B cell (primary cell): ENCODE measurements around the gene DCST2. TPM values are rescaled to one million over a fixed set of nuclear protein-coding genes. Genes with fewer than 3 reads are reported as not detected.

ENCODE experiments used
- ATAC-seq: fragments of 200-7000 bp; cut with Tn5 transposase; one replicate; pipeline ENCODE4 v1.10.0; 2021; ENCODE audit warnings: low read depth, mild to moderate bottlenecking, moderate number of reproducible peaks, moderate library complexity
- CTCF ChIA-PET: fragments of 350-600 bp; sonication (Branson Sonifier 250); formaldehyde crosslinking; loops from one replicate; lab custom pipeline; 2021; ENCODE audit warnings: antibody characterized with exemption, inconsistent platforms; lab: Charles Lee
- POLR2A ChIA-PET: fragments of 350-600 bp; sonication (Branson Sonifier 250); formaldehyde crosslinking; loops from one replicate; lab custom pipeline; 2021; ENCODE audit warnings: antibody characterized with exemption; lab: Charles Lee
- DNase-seq: peaks from one replicate; pipeline ENCODE4 v3.0.0; 2013
- H2AFZ ChIP-seq: 2 replicates; pipeline ENCODE4 v1.6.1; 2012; ENCODE audit warnings: mild to moderate bottlenecking, low read depth, low read length; ENCODE audit not compliant: insufficient read depth, poor library complexity, severe bottlenecking
- H3K27ac ChIP-seq, 2 donors: 1 replicate in 1 of 2; 2 replicates in 1 of 2; pipeline ENCODE4 v1.5.1; 2012 to 2013; ENCODE audit warnings: low read length in 2 of 2, mild to moderate bottlenecking in 2 of 2, moderate library complexity in 1 of 2
- H3K27me3 ChIP-seq, 4 experiments: fragments of 200-600 bp in 1 of 4; sonication (generic) in 1 of 4; replicated peaks in 1 of 4; 1 replicate in 2 of 4; 2 replicates in 2 of 4; pipeline versions ENCODE4 v1.6.1 to v1.7.0; 2013 to 2016; ENCODE audit warnings: low read length in 3 of 4, mild to moderate bottlenecking in 2 of 4, mixed read lengths in 1 of 4, moderate library complexity in 1 of 4; ENCODE audit not compliant: insufficient read depth in 4 of 4, control insufficient read depth in 3 of 4; ENCODE audit errors: control extremely low read depth in 1 of 4
- H3K36me3 ChIP-seq, 2 experiments: replicated peaks in 1 of 2; 1 replicate in 1 of 2; 2 replicates in 1 of 2; pipeline versions ENCODE4 v1.6.1 to v1.7.1; 2013; ENCODE audit warnings: low read length in 1 of 2; ENCODE audit not compliant: insufficient read depth in 2 of 2, control insufficient read depth in 1 of 2; ENCODE audit errors: control extremely low read depth in 1 of 2, extremely low read depth in 1 of 2
- H3K4me1 ChIP-seq, 2 donors: fragments of 200-600 bp in 1 of 2; sonication (generic) in 1 of 2; 1 replicate in 1 of 2; 2 replicates in 1 of 2; pipeline versions ENCODE4 v1.5.1 to v1.6.1; 2013 to 2017; ENCODE audit warnings: low read length in 2 of 2; ENCODE audit not compliant: control insufficient read depth in 2 of 2, insufficient read depth in 2 of 2
- H3K4me2 ChIP-seq: replicated peaks from 2 replicates; pipeline ENCODE3; 2012; ENCODE audit warnings: mild to moderate bottlenecking, low read depth, low read length; ENCODE audit not compliant: poor library complexity, severe bottlenecking
- H3K4me3 ChIP-seq, 5 experiments: fragments of 200-600 bp in 1 of 5; sonication (generic) in 1 of 5; 1 replicate in 3 of 5; 2 replicates in 2 of 5; pipeline versions ENCODE4 v1.5.1 to v1.7.0; 2011 to 2016; ENCODE audit warnings: low read length in 4 of 5, mild to moderate bottlenecking in 4 of 5, low read depth in 2 of 5, control low read depth in 1 of 5, moderate library complexity in 1 of 5; ENCODE audit not compliant: insufficient read depth in 1 of 5; ENCODE audit errors: control extremely low read depth in 1 of 5, extremely low read depth in 1 of 5
- H3K79me2 ChIP-seq: fragments of 200-600 bp; sonication (generic); one replicate; pipeline ENCODE4 v1.6.0; 2016; ENCODE audit warnings: low read length; ENCODE audit not compliant: control insufficient read depth, insufficient read depth
- H3K9ac ChIP-seq: fragments of 200-600 bp; sonication (generic); 2 replicates; pipeline ENCODE4 v1.6.1; 2017; ENCODE audit warnings: mild to moderate bottlenecking, low read length, moderate library complexity
- H3K9me3 ChIP-seq, 3 donors: one replicate each; pipeline versions ENCODE4 v1.6.1 to v1.7.1; 2013; ENCODE audit warnings: low read length in 2 of 3; ENCODE audit not compliant: control insufficient read depth in 2 of 3, insufficient read depth in 1 of 3; ENCODE audit errors: control extremely low read depth in 1 of 3
- H4K20me1 ChIP-seq: 2 replicates; pipeline ENCODE4 v1.6.0; 2012; ENCODE audit warnings: mild to moderate bottlenecking, low read length; ENCODE audit not compliant: insufficient read depth, control insufficient read depth, poor library complexity, severe bottlenecking
- H3K27ac Mint-ChIP-seq: one replicate; pipeline ENCODE4 v1.8.0; 2021; ENCODE audit warnings: mixed read lengths
- H3K27me3 Mint-ChIP-seq: one replicate; pipeline ENCODE4 v1.8.0; 2021; ENCODE audit warnings: mixed read lengths
- H3K4me1 Mint-ChIP-seq: one replicate; pipeline ENCODE4 v1.8.0; 2021; ENCODE audit warnings: mixed read lengths
- H3K4me3 Mint-ChIP-seq: one replicate; pipeline ENCODE4 v1.8.0; 2021; ENCODE audit warnings: mixed read lengths
- H3K9me3 Mint-ChIP-seq: one replicate; pipeline ENCODE4 v1.8.0; 2022; ENCODE audit warnings: mixed read lengths; ENCODE audit not compliant: insufficient read depth
- EZH2 ChIP-seq: IDR thresholded peaks from 2 replicates; pipeline ENCODE4 v1.6.1; 2012; ENCODE audit warnings: borderline replicate concordance, low read depth, mild to moderate bottlenecking, moderate library complexity, low read length; ENCODE audit not compliant: insufficient read depth, poor library complexity, severe bottlenecking
- WGBS: methylation state at CpG from one replicate; pipeline ENCODE4 v1.1.5; 2013; ENCODE audit warnings: missing lambda C conversion rate; ENCODE audit not compliant: insufficient coverage; 5-methylcytosine and 5-hydroxymethylcytosine counted together
- intact Hi-C: fragments of 100-400 bp; cut with micrococcal nuclease; formaldehyde crosslinking; loops from one replicate; pipeline ENCODE4 v1.10.0; 2022
- polyA plus RNA-seq: library from polyadenylated mRNA; depleted of rRNA; stranded (reverse); fragments of >200 nt; gene quantifications from 2 replicates; pipeline ENCODE4 v1.2.3, GENCODE V29; 2012
- total RNA-seq, 2 donors: library from RNA; stranded (reverse); fragments of 120-200 nt in 1 of 2; gene quantifications; 1 replicate in 1 of 2; 2 replicates in 1 of 2; pipeline versions ENCODE4 v1.2.3 to v1.2.4, GENCODE V29; 2013 to 2022
- TF ChIP-seq, protein P1 (sequence below): fragments of 200-600 bp; IDR thresholded peaks from one replicate; pipeline ENCODE4 v1.8.0; 2022; ENCODE audit warnings: antibody characterized with exemption, mild to moderate bottlenecking

DCST2 gene
- total and polyA plus RNA-seq, 2 donors (not counting 1 experiment from before 2014, with no cell fraction given): 0.89 to 5.4 TPM

- no peaks in the 10 kb centered on the region for H3K27me3 Mint-ChIP-seq
- H3K4me3 Mint-ChIP-seq: peak overlapping the region; percentile 90
- Histone ChIP-seq H3K4me2 (peak overlapping the region; percentile 97), H3K4me1 (peaks cover 41 to 50% of the 10 kb centered on the region in 2 donors), H3K27me3 (no peaks in the 10 kb centered on the region), H3K36me3 (no peaks in the 10 kb centered on the region), H3K79me2 (peaks cover 42% of the 10 kb centered on the region), H3K4me3 (peak overlapping the region; percentile 74 to 95 (median 86)), H4K20me1 (peaks cover 9% of the 10 kb centered on the region), H2AFZ (peak overlapping the region; percentile 90), H3K27ac (peak overlapping the region; percentile 73 to 80), H3K9ac (peak overlapping the region; percentile 91), H3K9me3 (no peaks in the 10 kb centered on the region)
- H3K27ac Mint-ChIP-seq: peak overlapping the region; percentile 96
- ChIA-PET CTCF (interaction anchor here (0.8 to 18.4 kb wide), 8 partner anchors 12 to 83 kb away, joined by 3 to 295 read pairs (median 4); partner anchors contain the start of genes ADAM15, CKS1B and FLAD1), POLR2A (interaction anchor here (0.6 to 7.4 kb wide), 7 partner anchors 13 to 322 kb away, joined by 3 to 74 read pairs (median 4); partner anchors contain the start of genes CKS1B and PMVK)
- H3K9me3 Mint-ChIP-seq: no peaks in the 10 kb centered on the region
- ATAC-seq: peak; percentile 81
- intact Hi-C loops: loop anchor here (1.0 to 5.0 kb wide), 8 partner anchors 15 to 675 kb away; partner anchors contain the start of genes ADAR, ATP8B2, EFNA4 and FLAD1
- peaks cover 51% of the 10 kb centered on the region for H3K4me1 Mint-ChIP-seq
- TF ChIP-seq EZH2: no peak
- TF ChIP-seq, protein P1, sequence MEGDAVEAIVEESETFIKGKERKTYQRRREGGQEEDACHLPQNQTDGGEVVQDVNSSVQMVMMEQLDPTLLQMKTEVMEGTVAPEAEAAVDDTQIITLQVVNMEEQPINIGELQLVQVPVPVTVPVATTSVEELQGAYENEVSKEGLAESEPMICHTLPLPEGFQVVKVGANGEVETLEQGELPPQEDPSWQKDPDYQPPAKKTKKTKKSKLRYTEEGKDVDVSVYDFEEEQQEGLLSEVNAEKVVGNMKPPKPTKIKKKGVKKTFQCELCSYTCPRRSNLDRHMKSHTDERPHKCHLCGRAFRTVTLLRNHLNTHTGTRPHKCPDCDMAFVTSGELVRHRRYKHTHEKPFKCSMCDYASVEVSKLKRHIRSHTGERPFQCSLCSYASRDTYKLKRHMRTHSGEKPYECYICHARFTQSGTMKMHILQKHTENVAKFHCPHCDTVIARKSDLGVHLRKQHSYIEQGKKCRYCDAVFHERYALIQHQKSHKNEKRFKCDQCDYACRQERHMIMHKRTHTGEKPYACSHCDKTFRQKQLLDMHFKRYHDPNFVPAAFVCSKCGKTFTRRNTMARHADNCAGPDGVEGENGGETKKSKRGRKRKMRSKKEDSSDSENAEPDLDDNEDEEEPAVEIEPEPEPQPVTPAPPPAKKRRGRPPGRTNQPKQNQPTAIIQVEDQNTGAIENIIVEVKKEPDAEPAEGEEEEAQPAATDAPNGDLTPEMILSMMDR: no peak
- under 1% methylated on average over 31 of the region's 38 CpGs for WGBS
- peak; percentile 98 for DNase-seq
Observed at GRCh38 chr1:155001675-155002463, 31.7 kb downstream of the DCST2 start.
